ENCODE data around the gene UAP1L1. TPM values are rescaled to one million over a fixed set of nuclear protein-coding genes. Genes with fewer than 3 reads are reported as not detected.
A peak's percentile ranks its signal among the peaks of the same experiment; 100 is the strongest.

Gene UAP1L1
- total and polyA plus RNA-seq, 12 donors: 3.4 to 24.3 (median 8.5) TPM

GRCh38 chr9:137128158-137128861 lies 51.0 kb downstream of the UAP1L1 start:
- DNase-seq: no peak
- no peak for ATAC-seq
- no peak for TF ChIP-seq CTCF (IDR thresholded peaks at IDR 0.05)
- H3K9me3 ChIP-seq: peaks cover 0 to 15% (median 0%) of the 10 kb centered on the region in 11 donors
- H3K4me3 ChIP-seq: peak overlapping the region in 8 of 10 donors; percentile 65 to 94 (median 82)
- intact Hi-C loops (cut with DNase I): no loop called here
- peak overlapping the region in 6 of 10 donors; percentile 32 to 87 (median 74) for H3K27ac ChIP-seq
- WGBS, 2 donors: 74 to 75% methylated on average over 19 of the region's 19 CpGs
- peaks cover 0 to 26% (median 10%) of the 10 kb centered on the region in 7 donors for H3K27me3 ChIP-seq
- H3K36me3 ChIP-seq: no peaks in the 10 kb centered on the region
- peaks cover 9 to 42% (median 28%) of the 10 kb centered on the region in 9 donors for H3K4me1 ChIP-seq

GRCh38 chr9:137128862-137129455 lies 51.6 kb downstream of the UAP1L1 start:
- H3K4me1 ChIP-seq: peaks cover 9 to 42% (median 28%) of the 10 kb centered on the region in 9 donors
- H3K27ac ChIP-seq: peak overlapping the region in 9 of 10 donors; percentile 67 to 87 (median 82)
- DNase-seq: no peak
- H3K27me3 ChIP-seq: peaks cover 0 to 31% (median 14%) of the 10 kb centered on the region in 7 donors
- no peaks in the 10 kb centered on the region for H3K36me3 ChIP-seq
- peak overlapping the region; percentile 50 to 94 (median 82) for H3K4me3 ChIP-seq
- intact Hi-C loops (cut with DNase I): no loop called here
- ATAC-seq: peak in 5 of 8 donors; percentile 2 to 33 (median 24)
- peaks cover 0 to 15% (median 0%) of the 10 kb centered on the region in 11 donors for H3K9me3 ChIP-seq
- WGBS, 2 donors: 25 to 27% methylated on average over 37 of the region's 37 CpGs
- no peak for TF ChIP-seq CTCF (IDR thresholded peaks at IDR 0.05)

- ATAC-seq (peak; percentile 98 to 100 (median 99)), DNase-seq (peak; percentile 85 to 90)
- 0 to 2% methylated on average over 84 to 86 of the region's 86 CpGs for WGBS, 2 donors
- no peaks in the 10 kb centered on the region for H3K36me3 ChIP-seq
- H3K9me3 ChIP-seq: peaks cover 0 to 15% (median 0%) of the 10 kb centered on the region in 11 donors
- TF ChIP-seq CTCF (IDR thresholded peaks at IDR 0.05): no peak
- H3K4me1 ChIP-seq: peaks cover 9 to 42% (median 28%) of the 10 kb centered on the region in 9 donors
- peak overlapping the region in 9 of 10 donors; percentile 67 to 87 (median 82) for H3K27ac ChIP-seq
- intact Hi-C loops (cut with DNase I): loop anchor here in 2 of 10 donors (10.0 kb wide), 1 partner anchor 55 kb away; the partner anchor contains the start of genes ANAPC2 (in 2 of the 2) and SSNA1 (in 2 of the 2)
- peak overlapping the region; percentile 50 to 94 (median 82) for H3K4me3 ChIP-seq
- peaks cover 0 to 38% (median 20%) of the 10 kb centered on the region in 7 donors for H3K27me3 ChIP-seq
These were observed 52.3 kb downstream of the UAP1L1 start for GRCh38 chr9:137129456-137130175.

Measured in heart right ventricle (tissue), 16 donors.